NCI-H524 (cell line): ENCODE measurements around the gene WDR91.

Experiments
- DNase-seq, 2 experiments: peaks; one replicate each; lab custom pipeline; 2025; lab: John Stamatoyannopoulos, UW

WDR91 gene

DNA sequence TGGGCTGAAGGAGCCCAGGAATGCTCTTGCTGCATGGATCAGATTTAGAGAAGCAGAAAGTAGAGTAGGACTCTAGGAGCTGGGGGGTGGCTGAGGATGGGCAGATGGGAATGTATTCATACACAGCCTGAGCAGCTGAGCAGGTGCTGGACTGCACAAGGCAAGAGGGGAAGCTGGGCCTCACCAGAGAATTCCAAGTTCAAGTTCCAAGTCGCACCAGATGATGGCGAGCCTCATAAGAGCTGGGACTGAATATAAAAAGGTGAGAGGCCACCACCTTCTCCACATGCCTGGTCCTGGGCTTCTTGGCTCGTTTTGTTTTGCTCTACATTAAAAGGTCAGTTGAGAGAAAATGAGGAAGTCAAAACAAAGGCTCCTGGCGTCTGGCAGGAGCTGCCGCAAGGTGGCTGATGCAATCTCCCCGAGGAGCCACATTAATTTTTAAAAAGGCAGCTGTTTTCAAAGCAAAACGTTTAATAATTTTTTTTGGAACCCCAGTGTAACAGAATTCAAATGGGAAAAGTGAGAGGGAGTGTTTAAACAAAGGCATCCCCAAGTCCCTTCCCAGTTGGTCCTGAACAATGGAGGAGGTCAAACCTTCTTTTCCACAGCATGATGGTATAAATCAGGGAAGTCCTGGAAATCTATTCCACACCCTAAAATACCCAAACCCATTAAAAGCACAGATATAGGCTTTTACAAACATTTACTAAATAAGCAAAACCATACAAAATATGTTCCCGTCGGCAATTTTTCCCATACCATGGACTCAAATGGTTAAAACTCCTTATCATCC, 50.3 kb downstream of the WDR91 start:
- DNase-seq = no peak

DNA sequence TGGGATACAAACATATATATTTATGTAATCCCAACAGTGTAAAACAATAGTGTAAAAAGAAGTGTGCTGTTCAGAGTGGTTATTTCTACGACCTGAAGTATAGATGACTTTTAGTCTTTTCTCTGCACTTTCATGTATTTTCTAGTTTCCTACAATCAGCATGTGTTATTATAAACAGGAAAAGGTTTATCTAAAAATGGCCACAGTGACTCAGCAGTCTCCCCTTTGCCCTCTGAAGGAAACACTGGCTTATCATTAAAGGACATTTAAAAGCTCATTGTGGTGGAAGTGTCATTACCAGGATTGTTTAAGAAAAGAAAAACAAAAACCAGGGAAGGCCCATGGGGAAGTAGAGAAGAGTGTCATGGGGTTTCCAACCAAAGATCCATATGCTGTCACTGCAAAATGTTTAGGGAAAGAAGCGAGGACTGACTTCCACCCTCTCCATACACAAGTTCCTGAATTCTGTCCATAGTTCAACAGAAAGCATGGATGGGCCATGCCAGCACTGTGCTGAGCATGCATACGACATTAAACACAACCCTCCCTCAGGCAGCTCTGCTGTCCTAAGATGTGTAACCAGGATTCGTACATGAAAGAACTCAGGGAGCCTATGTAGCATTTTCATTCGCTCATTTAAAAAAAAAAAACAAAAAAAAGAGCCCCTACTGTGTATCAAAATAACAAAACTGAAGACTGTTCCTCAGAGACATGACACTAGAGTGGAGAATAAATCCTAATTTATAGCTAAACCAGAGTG, 51.0 kb downstream of the WDR91 start:
- DNase-seq = no peak

DNA sequence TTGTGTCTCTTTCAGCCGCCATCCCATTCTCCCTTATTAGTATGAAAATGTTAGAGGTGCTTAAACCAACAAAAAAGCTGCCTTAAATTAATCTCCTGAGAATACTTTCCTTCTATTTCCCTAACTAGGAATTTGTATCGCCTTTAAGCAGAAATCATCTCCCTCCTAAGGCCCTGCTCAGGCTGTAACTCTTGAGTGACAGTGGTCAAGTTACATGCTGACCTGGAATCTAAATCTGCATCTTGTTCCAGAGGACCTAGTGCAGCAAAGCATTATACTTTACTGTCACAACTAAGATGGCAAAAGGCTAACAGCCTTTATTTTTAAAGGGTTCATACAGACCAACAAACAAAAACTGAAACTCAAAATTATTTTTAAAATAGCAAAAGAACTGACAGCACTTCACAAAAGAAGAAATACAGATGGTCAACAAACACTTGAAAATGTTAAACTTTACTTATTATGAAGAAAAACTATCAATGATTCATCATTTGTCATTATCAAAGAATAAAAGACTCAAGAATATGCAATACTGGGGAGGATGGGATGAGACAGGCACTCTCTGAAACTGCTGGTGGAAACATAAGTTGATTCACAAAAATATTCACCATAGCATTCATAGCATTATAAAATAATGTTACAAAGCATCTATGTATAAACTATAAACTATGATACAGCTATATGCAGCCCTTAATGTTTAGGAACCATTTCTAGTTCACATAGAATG, 51.8 kb downstream of the WDR91 start:
- no peak for DNase-seq

DNA sequence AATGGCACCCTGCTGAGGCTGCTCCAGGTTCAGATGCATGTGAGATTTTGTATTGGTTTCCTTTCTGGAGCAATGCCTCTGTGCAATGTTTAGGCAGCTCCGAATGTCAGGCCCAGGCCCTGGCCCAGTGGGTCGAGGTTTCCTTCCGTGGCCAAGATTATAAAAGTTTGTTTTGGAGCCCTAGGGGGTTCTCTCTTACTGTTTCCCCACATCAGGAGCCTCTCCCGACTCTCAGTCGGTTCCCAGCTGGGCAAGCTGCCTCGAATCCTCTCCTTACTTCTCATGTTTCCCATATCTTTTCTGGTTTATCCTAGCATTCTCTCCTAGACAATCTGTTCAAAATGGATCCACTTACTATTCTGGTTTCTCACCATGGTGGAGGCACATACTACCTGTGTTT, 52.5 kb downstream of the WDR91 start:
- no peak for DNase-seq

DNA sequence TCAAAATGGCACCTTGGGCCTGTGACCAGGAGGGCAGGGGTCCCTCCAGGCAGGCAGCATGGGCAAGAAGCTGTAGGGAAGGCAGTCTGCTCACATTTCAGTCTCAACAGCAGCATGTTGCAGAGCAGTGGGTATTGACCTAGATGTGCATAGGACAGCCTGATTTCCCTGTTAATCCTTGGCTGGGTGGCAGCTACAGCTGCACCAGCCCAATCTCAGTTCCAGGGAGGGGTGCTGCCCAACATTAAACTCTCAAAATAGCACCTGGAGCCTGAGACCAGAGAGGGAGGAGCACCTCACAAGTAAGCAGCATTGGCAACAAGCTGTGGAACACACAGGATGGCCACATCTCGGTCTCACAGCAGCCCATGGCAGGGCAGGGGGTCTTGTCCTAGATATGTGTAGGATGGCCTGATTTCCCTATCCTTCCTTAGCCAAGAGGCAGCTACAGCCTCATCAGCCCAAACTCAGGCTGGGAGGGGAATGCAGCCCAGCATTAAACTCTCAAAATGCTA, 53.1 kb downstream of the WDR91 start:
- no peak for DNase-seq

DNA sequence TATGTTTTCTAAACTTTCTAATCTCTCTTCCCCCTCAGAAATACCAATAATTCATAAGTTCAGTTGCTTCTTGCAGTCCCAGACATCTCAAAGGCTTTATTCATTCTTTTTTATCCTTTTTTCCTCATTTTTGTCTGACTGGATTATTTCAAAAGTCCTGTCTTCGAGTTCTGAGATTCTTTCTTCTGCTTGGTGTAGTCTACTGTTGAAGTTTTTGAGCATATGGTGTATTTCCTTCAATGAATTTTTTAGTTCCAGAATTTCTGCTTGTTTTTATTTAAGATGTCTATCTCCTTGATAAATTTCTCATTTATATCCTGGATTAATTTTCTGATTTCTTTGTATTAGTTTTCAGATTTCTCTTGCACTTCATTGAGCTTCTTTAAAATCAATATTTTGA, 55.0 kb downstream of the WDR91 start:
- DNase-seq = no peak

DNA sequence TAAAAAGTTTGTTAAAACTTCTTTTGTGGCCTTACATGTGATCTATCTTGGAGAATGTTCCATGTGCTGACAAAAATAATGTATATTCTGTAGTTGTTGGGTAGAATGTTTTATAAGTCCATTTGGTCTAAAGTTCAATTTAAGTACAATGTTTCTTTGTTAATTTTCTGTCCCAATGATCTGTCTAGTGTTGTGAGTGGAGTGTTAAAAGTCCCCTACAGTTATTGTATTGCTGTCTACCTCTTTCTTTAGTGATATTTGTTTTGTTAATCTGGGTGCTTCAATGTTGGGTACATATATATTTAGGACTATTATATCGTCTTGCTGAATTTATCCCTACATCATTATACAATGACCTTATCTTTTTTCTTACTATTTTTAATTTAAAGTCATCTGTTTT, 56.6 kb downstream of the WDR91 start:
- no peak for DNase-seq

DNA sequence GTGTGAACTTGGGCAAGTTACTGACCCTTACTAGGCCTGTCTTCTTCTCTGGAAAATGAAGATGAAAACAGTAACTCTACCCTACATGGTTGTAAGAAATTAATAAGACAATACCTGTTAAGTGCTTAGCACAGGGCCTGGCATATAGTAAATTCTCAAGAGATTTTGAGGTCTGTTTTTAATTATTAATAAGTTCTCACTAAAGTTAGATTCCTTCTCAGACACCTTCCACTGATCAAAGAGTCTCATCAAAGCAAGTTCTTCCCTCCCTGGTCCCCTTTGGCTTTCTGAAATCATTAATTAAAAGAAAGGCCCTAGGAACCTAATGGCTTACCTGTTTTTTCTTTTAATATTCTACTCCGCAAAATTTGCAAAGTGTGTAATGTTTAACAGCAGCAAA, 58.9 kb downstream of the WDR91 start:
- DNase-seq = no peak

DNA sequence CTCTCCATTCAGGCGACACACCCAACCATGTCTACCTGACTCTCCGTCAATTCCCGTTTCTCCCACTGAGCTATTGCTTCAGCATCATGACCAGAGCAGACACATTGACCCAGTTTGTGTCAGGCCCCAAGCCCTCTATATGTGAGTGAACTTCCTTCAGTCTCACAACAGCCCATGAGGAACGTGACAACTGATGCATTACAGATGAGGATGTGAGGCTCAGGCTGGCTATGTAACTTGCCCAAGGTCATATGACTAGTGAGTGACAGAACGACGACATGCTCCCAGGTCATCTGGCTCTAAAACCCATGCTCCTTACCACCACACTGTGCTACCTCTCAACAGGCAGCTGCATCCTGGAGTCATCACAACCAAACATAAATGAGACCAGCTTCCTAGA, 59.8 kb downstream of the WDR91 start:
- no peak for DNase-seq

DNA sequence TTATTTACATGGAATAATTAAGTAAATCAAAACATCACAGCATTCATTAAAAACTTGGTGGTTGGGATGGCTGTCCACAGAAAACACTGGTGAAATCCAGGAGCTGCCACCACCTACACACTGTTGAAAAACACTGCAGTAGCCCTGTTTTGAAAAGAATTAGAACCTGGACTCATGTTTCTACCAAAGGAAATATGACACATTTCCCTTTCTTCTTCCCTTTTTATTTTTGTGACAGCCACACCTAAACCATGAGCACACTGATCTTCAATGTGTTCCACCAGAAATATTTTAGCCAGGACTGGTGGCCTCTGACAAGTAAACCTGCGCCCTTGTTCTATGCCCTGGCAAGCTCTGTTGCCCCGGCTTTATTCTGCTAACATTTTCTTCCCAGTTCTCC, 60.2 kb downstream of the WDR91 start:
- no peak for DNase-seq

DNA sequence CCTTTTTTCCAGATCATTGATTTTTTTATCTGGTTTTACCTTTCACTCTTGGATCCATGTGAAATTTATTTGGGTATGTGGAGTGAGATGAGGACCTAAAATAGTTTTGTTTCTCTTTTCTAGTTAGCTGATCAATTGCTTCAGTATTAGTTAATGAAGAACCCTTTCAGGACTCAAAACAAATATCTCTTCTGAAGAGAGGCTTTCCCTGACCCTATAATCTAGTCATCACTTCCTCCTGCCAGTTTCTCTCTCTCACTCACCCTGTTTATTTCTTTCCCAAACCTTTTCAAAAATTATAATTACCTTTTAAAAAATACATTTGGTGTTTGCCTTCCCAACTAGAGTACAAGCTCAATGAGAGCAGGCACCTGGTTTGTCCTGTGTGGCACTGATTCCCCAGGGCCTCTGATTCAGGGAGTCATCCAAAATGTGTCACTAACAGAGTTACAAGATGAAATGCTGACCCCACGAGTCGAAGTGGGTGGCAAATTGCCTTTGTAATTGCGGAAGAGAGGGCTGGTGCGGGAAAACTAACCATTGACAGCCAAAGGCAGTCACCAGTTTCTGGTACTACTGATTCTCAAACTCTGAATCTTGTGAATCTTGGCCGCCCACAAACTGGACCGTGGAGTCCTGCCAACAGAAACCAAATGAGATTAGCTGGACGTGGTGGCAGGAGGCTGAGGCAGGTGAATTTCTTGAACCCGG, 61.1 kb downstream of the WDR91 start:
- DNase-seq = no peak

DNA sequence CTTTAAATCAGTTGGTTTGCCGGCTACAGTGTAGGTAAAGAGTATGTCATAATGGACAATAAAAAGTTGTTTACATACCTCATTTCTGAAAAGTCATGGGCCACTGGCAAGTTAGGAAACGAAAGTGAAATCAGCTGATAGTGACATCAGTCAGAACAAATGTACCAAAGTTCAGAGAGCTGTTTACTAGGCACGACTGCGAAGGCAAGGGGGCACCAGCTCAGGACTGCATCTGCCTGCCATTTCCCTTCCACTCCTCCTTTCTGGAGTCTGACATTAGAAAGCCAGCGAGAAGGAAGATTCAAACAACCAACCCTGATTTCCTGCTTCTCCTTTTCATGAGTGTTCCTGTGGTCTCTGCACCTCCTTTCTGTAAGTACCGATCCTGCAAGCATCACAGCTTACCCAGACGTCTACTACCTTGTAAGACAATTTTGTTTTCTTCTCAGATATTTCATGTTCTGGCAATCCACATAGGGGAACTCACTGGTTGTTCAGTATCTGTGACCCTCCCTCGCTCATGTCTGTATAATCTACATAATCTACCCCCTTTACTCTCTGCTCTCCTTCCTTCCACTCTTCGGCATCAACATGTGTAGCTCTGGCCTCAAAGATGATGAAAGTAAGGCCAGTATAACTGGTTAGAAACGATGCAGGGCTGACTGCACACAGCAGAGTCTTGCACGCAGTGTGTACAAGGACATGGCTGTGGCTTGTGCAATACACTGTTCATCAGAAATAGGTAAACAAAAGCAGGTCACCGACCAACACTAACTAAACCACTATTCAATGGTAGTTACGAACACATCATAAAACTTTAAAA, 63.2 kb downstream of the WDR91 start, which contains the start of gene TMEM140:
TSS of gene TMEM140 (plus strand) at position 174 of the 823 bp plus-strand sequence. CDS start 16,370 bp downstream, outside the sequence.
- DNase-seq = no peak

DNA sequence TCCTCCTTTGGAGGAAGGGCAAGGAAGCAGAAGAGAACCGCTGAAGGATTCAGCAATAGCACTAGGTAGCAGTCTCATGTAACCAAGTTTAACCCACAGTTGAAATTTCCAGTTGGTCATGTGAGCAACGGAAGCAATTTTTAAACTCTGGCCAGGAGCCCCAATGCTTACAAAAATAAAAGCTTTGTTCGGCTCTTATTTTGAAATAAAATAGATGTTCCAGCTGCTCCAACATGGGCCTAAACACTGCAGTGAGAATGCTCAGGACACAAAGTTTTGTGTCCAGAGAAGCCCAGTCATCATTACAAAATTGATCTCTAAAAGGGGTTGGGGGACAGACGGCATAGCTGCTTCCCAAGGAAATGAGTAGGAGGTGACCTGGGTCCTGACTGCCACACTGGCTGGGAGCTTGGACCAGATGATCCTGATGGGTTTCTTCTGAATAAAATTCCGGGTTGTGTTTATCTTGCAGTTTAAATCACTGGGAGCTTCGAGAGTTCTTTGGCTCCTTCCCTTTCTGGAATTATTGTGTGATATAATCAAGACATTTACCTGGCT, 63.9 kb downstream of the WDR91 start:
- DNase-seq = no peak

DNA sequence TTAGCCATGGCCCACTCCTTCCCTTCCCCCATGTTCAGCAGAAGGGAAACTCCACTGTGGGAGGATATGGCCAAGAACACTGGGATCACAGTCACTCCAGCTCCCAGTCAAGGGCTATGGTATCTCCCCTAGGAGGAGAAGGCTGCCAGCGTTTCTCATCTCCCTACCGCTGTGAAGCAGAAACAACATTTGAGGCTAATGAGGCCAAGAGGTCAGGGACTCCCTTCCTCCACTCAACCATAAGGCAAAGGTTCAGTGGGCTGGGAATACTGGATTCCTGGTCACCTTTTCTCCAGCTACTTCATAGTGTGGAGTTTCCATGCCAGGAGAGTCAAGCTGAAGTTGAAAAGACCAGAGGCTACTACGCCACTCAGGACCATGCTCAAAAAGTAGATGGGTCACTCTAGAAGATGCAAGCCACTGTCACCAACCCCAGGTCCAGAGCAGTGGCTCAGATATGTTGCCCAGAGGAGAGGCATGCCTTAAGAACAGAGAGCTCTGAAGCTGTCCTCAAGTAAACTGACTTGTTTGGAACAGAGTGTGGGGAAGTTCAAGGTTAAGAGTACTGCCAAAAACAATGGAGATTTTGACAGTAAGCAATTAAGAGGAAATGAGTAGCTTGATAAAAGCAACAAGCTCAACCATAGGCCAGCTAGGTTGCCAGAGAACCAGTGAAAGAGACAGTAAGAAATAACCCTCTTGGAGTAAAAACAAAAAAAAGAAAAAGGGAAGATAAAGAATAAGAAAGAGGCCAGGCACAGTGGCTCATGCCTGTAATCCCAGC, 67.2 kb downstream of the WDR91 start:
- DNase-seq = no peak
